ENCODE results near the gene RHO. TPM values are rescaled to one million over a fixed set of nuclear protein-coding genes. Genes with fewer than 3 reads are reported as not detected.
"Not testable (repeated sequence)": the region's sequence is repeated elsewhere in the genome, so short reads cannot be mapped to it uniquely, and the experiment has no call there.

RHO gene
- total RNA-seq, 2 experiments from 2014 or later, result not detected

DNA sequence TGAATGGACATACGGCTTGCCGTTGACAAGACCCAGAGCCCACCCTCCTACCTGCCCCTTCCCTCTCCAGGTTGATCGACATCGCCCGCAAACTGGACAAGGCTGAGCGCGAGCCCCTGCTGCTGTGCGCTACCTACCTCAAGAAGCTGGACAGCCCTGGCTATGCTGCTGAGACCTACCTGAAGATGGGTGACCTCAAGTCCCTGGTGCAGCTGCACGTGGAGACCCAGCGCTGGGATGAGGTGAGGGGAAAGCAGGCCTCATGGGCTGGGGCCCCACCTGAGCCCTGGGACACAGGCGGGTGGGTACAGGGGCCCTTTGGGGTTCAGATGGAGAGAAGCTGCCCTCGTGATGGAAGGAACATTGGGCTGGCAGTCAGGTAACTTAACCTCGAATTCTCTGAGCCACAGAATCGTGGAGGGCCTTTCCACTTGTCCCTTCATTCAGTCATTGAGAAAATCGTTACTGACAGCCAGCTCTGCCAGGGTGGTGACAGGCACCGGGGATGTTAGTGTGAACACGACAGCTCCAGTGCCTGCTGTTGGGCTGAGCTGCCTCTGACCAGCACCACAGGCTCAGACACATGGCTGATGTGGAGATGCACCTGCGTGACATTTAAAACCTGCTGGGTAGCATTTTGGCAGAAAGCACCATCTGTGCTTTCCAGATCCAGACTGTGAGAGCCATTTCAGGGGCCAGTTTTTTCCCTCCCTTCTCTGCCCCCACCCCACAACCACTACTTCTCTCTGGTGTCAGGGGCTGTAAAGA is 25.6 kb upstream of the RHO start:
- Mint-ChIP-seq H3K4me3 (no peak overlapping the region), H3K27ac (no peak overlapping the region), H3K27me3 (ENCODE audit: low read depth) (no peaks in the 10 kb centered on the region), H3K4me1 (ENCODE audit: low read depth) (no peaks in the 10 kb centered on the region), H3K36me3 (ENCODE audit: low read depth) (peaks cover 2% of the 10 kb centered on the region), H3K9me3 (no peaks in the 10 kb centered on the region)
- no peak for DNase-seq
- intact Hi-C loops (cut with micrococcal nuclease), result no loop called here
- CTCF ChIA-PET, result no interaction called here

DNA sequence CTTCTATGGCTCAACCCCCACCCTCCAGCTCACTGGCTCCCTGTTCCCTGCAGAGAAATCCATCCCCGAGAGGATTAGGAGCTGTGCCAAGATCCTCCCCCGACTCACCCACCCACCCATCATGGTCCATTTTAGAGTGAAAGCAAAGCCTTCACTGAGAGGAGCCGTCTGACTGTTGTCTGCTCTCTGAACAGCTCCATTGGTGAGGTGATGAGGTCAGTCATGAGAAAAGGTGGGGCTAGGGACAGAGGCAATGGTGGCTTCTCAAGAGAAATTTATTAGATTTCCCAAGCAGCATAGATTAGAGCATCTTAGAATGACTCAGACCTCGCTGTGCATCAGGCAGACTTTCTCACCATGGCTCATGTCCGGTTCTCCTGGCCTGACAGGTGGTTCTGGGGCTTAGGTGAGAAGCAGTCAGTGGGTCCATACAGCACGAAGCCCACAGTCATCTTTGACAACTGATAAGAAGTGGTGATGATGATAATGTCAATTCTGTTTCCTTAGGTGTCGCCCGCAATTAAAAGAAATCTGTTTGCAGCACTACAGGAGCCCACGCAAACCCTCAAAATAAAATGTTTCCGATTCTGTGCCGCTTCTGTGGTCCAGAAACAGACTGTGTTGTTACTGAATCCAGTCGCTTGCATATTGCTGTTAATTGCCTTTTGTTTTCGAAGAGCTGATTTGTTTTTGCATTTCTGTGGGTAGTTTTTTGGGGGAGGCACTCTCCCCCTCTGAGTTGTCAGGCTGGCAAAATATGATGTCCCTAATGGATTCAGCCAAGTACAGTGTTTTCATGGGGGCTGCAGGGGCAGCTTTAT is 24.8 kb upstream of the RHO start:
- no peak overlapping the region for H3K4me3 Mint-ChIP-seq
- CTCF ChIA-PET, result no interaction called here

DNA sequence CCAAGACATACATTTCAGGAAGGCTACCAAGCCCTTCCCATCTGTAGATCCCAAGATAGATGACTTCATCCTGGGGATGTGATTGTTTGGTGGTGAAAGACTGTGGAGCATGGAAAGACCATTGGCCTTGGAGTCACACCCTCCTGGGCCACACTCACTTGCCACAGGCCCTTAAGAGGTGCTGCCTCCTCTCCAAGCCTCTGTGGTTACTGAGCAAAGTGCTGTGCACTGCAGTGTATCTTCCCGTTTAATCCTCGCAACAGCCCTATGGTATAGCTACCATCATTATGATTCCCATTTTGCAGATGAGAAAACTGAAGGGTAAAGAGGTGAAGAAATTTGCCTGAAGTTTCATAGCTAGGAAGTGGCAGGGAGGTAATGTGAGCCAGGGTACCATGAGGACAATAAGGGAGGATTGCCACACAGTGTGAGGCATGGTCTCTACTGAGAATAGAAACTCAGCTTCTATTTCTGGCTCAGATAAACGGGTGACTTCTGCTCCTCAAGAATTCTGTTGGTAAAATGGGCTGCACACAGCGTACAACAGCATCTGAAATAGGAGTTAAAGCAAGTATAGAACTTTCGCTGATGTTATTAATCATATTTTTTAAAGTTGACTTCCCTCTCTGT is 23.9 kb upstream of the RHO start:
- H3K4me1 Mint-ChIP-seq (ENCODE audit: low read depth), result no peaks in the 10 kb centered on the region
- no peak overlapping the region for H3K4me3 Mint-ChIP-seq
- peaks cover 4% of the 10 kb centered on the region for H3K36me3 Mint-ChIP-seq (ENCODE audit: low read depth)
- H3K27ac Mint-ChIP-seq, result no peak overlapping the region
- CTCF ChIA-PET, result no interaction called here
- no peaks in the 10 kb centered on the region for H3K27me3 Mint-ChIP-seq (ENCODE audit: low read depth)
- no peaks in the 10 kb centered on the region for H3K9me3 Mint-ChIP-seq
- intact Hi-C loops (cut with micrococcal nuclease), result no loop called here
- DNase-seq, result no peak

More for the DNA sequence above, 24.8 kb upstream of the RHO start:
- Mint-ChIP-seq H3K36me3 (ENCODE audit: low read depth) (peaks cover 2% of the 10 kb centered on the region), H3K4me1 (ENCODE audit: low read depth) (no peaks in the 10 kb centered on the region), H3K27me3 (ENCODE audit: low read depth) (no peaks in the 10 kb centered on the region), H3K27ac (no peak overlapping the region), H3K9me3 (no peaks in the 10 kb centered on the region)
- no peak for DNase-seq
- intact Hi-C loops (cut with micrococcal nuclease), result no loop called here

DNA sequence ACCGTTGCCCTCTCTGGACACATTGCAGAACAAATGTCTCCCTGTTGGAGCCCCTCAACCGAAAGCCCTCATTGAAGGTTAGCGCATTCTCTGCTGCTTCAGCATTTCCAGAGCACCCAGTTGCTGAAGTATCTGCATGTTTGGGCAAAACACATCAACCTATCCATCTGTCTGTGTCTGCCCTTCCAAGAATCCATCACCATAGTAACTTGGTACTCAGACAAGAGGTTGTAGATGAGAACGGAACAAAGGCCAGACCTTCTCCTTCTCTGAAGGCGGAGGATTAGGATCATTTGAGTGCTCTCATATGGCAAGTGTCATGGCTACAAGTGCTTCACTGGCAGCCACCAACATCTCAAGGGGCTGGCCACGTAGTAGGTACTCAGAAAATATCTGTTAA is 23.1 kb upstream of the RHO start:
- Mint-ChIP-seq H3K4me3 (no peak overlapping the region), H3K36me3 (ENCODE audit: low read depth) (peaks cover 4% of the 10 kb centered on the region), H3K27me3 (ENCODE audit: low read depth) (no peaks in the 10 kb centered on the region), H3K9me3 (no peaks in the 10 kb centered on the region), H3K4me1 (ENCODE audit: low read depth) (no peaks in the 10 kb centered on the region), H3K27ac (no peak overlapping the region)
- intact Hi-C loops (cut with micrococcal nuclease), result no loop called here
- no peak for DNase-seq
- CTCF ChIA-PET, result no interaction called here

DNA sequence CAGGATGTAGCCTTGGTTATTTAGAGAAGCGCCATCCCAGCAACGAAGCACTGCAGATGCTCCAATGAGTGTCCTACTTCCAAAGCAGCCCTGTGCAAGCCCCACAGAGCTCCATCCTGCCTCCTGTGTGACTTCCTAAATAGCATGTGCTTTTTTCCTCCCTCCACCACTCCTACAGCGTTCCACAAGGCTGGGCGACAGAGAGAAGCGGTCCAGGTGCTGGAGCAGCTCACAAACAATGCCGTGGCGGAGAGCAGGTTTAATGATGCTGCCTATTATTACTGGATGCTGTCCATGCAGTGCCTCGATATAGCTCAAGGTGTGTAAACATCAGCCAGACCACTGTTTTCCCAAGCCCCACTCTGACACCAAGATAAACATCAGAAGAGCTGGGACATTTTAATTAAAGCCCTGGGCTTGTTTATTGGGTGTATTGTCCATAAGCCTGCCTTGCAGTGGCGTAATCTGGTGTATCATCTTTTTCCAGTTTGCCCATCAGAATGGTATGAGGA is 22.2 kb upstream of the RHO start:
- H3K36me3 Mint-ChIP-seq (ENCODE audit: low read depth), result peaks cover 2% of the 10 kb centered on the region
- no peaks in the 10 kb centered on the region for H3K27me3 Mint-ChIP-seq (ENCODE audit: low read depth)
- no peak for DNase-seq
- no peak overlapping the region for H3K27ac Mint-ChIP-seq
- H3K9me3 Mint-ChIP-seq, result no peaks in the 10 kb centered on the region
- no peaks in the 10 kb centered on the region for H3K4me1 Mint-ChIP-seq (ENCODE audit: low read depth)
- H3K4me3 Mint-ChIP-seq, result no peak overlapping the region
- CTCF ChIA-PET, result no interaction called here
- intact Hi-C loops (cut with micrococcal nuclease), result no loop called here

DNA sequence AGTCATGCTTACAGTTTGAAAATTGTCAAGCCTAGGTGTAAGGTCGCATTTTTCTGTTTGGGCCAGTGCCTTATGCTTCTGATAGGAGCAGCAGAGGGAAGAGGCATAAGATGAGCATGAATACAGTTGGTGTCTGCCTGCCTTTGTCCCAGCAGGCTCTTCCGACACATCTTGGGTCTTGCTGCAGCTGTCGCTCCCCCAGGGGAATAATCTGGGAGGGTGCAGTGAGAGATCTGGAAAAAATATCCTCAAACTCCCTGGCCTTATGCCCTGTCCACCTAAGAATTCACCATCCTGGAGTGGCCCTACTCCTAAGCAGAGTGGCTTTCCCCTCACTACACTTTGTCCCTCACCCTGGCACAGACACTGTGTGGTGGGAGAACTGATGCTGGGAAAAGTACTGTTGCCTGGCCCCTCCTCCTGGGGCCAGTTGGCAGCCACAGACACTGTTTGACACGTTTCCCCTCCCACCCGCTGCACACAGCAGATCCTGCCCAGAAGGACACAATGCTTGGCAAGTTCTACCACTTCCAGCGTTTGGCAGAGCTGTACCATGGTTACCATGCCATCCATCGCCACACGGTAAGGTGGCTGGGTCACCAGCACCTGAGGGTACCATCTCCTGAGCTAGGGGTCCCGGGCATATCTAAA is 21.1 kb upstream of the RHO start:
- Mint-ChIP-seq H3K9me3 (no peaks in the 10 kb centered on the region), H3K27ac (no peak overlapping the region), H3K4me1 (ENCODE audit: low read depth) (no peaks in the 10 kb centered on the region), H3K27me3 (ENCODE audit: low read depth) (no peaks in the 10 kb centered on the region), H3K36me3 (ENCODE audit: low read depth) (peaks cover 2% of the 10 kb centered on the region), H3K4me3 (no peak overlapping the region)
- DNase-seq, result no peak
- intact Hi-C loops (cut with micrococcal nuclease), result no loop called here
- CTCF ChIA-PET, result no interaction called here

DNA sequence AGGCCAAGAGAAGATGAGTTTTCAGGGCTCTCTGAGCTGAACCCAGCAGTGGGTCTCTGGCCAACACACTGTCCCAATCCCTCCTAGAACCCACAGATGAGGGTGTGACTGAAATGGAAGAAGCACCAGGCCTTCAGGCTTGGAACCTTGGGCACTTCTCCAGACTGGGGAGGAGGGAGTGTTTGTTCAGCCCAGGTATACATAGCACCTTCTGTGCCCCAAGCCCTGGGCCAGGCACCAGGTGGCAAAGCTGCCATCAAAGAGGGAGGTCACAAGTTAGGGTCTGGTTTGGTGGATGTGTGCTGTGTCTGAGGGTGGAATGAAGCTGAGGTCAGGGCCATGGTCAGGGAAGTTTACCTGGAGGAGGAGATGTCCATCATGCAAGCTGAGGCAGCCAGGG is 15.8 kb upstream of the RHO start:
- Mint-ChIP-seq H3K27me3 (ENCODE audit: low read depth) (no peaks in the 10 kb centered on the region), H3K36me3 (ENCODE audit: low read depth) (peaks cover 11% of the 10 kb centered on the region), H3K27ac (no peak overlapping the region), H3K4me3 (no peak overlapping the region), H3K9me3 (no peaks in the 10 kb centered on the region), H3K4me1 (ENCODE audit: low read depth) (no peaks in the 10 kb centered on the region)
- DNase-seq, result no peak
- intact Hi-C loops (cut with micrococcal nuclease), result no loop called here
- CTCF ChIA-PET, result interaction anchor here (0.6 to 0.8 kb wide), 2 partner anchors 22 to 580 kb away, joined by 3 to 5 read pairs; no protein-coding TSS in a partner anchor

DNA sequence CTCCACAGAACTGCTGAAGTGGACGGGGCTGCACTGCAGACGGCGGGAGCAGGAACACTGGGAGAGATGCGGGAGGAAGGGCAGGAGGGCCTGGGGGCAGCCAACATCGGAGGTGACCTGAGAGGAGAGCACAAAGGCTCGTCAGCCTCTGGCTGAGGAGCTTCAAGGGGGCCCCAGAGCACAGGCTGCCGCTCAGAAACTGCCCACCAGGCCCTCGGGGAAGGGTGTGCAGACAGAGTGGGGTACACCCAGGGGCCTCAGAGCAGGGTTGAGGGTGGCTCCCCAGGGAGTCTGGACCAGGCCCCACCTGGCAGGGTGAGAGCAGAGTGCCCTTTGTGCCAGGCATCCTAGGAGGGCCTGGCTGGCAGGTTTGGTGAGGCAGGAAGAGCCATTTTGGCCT is 14.7 kb upstream of the RHO start:
- DNase-seq, result no peak
- Mint-ChIP-seq H3K9me3 (no peaks in the 10 kb centered on the region), H3K36me3 (ENCODE audit: low read depth) (peaks cover 11% of the 10 kb centered on the region), H3K4me3 (no peak overlapping the region), H3K27ac (no peak overlapping the region), H3K27me3 (ENCODE audit: low read depth) (no peaks in the 10 kb centered on the region), H3K4me1 (ENCODE audit: low read depth) (no peaks in the 10 kb centered on the region)
- intact Hi-C loops (cut with micrococcal nuclease), result no loop called here
- CTCF ChIA-PET, result no interaction called here

DNA sequence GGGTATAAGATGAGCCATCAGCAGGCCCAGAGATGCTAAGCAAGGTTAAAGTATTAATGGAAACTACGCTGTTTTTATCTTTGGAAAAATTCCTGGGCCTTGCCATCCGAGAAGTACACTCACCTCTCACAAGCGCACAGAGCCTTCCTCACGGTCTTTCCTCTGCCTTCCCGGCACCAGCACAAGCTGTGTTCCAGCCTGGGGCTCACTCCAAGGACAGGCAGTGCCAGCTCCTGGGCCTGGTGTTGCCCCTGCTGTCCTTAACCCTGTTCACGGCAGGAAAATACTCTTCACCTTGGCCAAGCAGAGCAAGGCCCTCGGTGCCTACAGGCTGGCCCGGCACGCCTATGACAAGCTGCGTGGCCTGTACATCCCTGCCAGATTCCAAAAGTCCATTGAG is 14.3 kb upstream of the RHO start:
- Mint-ChIP-seq H3K27me3 (ENCODE audit: low read depth) (no peaks in the 10 kb centered on the region), H3K4me3 (no peak overlapping the region), H3K9me3 (no peaks in the 10 kb centered on the region), H3K27ac (no peak overlapping the region), H3K36me3 (ENCODE audit: low read depth) (peaks cover 11% of the 10 kb centered on the region), H3K4me1 (ENCODE audit: low read depth) (no peaks in the 10 kb centered on the region)
- no peak for DNase-seq
- CTCF ChIA-PET, result no interaction called here
- intact Hi-C loops (cut with micrococcal nuclease), result no loop called here

DNA sequence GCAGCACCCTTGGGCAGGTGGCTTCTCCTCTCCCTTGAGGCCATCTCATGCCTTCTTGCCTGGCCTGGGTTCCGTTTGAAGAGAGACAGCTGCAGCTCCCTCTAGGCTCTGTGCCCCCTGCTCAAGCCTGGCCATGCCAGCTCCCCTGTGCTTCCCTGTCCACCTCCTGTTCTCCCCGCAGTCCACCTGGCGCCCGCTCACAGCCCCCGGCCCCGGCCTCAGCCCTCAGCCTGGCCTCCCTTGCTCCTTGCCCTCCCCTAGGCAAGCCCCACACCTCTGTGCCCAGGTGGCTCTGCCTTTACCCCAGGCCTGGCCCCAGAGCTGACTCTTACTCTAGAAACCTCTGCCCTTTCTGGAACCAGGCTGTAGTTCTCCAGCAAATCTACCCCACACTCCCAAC is 13.9 kb upstream of the RHO start:
- peaks cover 9% of the 10 kb centered on the region for H3K36me3 Mint-ChIP-seq (ENCODE audit: low read depth)
- H3K27ac Mint-ChIP-seq, result no peak overlapping the region
- no peak overlapping the region for H3K4me3 Mint-ChIP-seq
- DNase-seq, result no peak
- H3K4me1 Mint-ChIP-seq (ENCODE audit: low read depth), result no peaks in the 10 kb centered on the region
- H3K27me3 Mint-ChIP-seq (ENCODE audit: low read depth), result no peaks in the 10 kb centered on the region
- no peaks in the 10 kb centered on the region for H3K9me3 Mint-ChIP-seq
- intact Hi-C loops (cut with micrococcal nuclease), result no loop called here
- CTCF ChIA-PET, result no interaction called here

DNA sequence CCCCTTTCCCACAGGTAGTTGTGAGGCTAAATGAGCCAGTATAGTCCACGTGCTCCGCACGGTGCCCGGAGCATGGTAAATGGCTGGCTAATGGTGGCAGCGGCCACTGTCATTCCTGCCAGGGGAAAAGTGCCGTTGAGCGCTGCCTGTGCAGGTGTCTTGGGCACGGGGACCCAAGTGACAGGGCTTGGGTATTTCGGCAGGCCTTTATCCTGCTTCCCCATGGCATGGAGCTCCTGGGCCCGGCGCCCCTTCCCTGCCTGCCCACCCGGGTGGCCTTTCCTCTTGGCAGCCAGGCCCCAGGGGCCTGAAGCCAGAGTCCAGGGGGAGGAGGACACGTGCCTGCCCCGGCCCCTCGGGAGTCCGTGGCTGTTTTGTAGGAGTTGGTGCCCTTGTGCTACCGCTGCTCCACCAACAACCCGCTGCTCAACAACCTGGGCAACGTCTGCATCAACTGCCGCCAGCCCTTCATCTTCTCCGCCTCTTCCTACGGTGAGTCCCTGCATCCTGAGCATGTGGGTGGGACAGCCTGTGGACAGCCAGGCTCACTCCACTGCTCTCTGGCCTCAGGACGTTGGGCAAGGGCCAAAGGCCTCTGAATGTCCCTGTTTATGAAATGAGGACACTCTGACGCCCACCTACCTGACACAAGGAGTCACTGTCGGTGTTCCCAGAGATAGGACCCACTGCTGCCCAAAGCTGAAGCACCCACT is 13.2 kb upstream of the RHO start:
- H3K27me3 Mint-ChIP-seq (ENCODE audit: low read depth); H3K36me3 Mint-ChIP-seq (ENCODE audit: low read depth); intact Hi-C loops (cut with micrococcal nuclease); H3K9me3 Mint-ChIP-seq; H3K4me1 Mint-ChIP-seq (ENCODE audit: low read depth); DNase-seq; CTCF ChIA-PET; H3K27ac Mint-ChIP-seq; H3K4me3 Mint-ChIP-seq: not testable (repeated sequence)
